Fibroblast of lung (primary cell): ENCODE data around the gene BBS1. TPM values are rescaled to one million over a fixed set of nuclear protein-coding genes. Genes with fewer than 3 reads are reported as not detected.

Experiments used
- DNase-seq, 2 donors: peaks; one replicate each; pipeline versions ENCODE4 v3.0.0 to v3.0.0-alpha.2; 2010; ENCODE audit warnings: low read depth in 2 of 2
- H2AFZ ChIP-seq: 2 replicates; pipeline ENCODE4 v1.5.1; 2012; ENCODE audit warnings: low read length, control low read depth, inconsistent platforms
- H3K27ac ChIP-seq: 2 replicates; pipeline ENCODE4 v1.5.1; 2011; ENCODE audit warnings: low read length, control low read depth; ENCODE audit not compliant: insufficient read depth
- H3K27me3 ChIP-seq: 2 replicates; pipeline ENCODE4 v1.5.1; 2011; ENCODE audit warnings: mild to moderate bottlenecking, low read length; ENCODE audit not compliant: control insufficient read depth, insufficient read depth
- H3K36me3 ChIP-seq: 2 replicates; pipeline ENCODE4 v1.5.1; 2011; ENCODE audit warnings: low read length; ENCODE audit not compliant: control insufficient read depth, insufficient read depth
- H3K4me1 ChIP-seq: 2 replicates; pipeline ENCODE4 v1.5.1; 2011; ENCODE audit warnings: low read length; ENCODE audit not compliant: control insufficient read depth, insufficient read depth; ENCODE audit errors: extremely low read depth
- H3K4me2 ChIP-seq: 2 replicates; pipeline ENCODE4 v1.5.1; 2011; ENCODE audit warnings: low read length, control low read depth; ENCODE audit not compliant: insufficient read depth; ENCODE audit errors: extremely low read depth
- H3K4me3 ChIP-seq, 4 experiments: fragments of 200-600 bp in 1 of 4; sonication (generic) in 1 of 4; replicated peaks in 1 of 4; 2 replicates each; pipeline ENCODE4 v1.5.1; 2011 to 2016; ENCODE audit warnings: low read length in 4 of 4, low read depth in 3 of 4, mild to moderate bottlenecking in 3 of 4, control low read depth in 2 of 4, inconsistent platforms in 1 of 4, mixed read lengths in 1 of 4; ENCODE audit not compliant: insufficient read depth in 1 of 4; ENCODE audit errors: control extremely low read depth in 1 of 4
- H3K79me2 ChIP-seq: 2 replicates; pipeline ENCODE4 v1.5.1; 2012; ENCODE audit warnings: mild to moderate bottlenecking, low read length, inconsistent platforms; ENCODE audit not compliant: control insufficient read depth, insufficient read depth
- H3K9ac ChIP-seq: 2 replicates; pipeline ENCODE4 v1.5.1; 2011; ENCODE audit warnings: mild to moderate bottlenecking, low read length, control low read depth; ENCODE audit not compliant: insufficient read depth
- H3K9me3 ChIP-seq: 2 replicates; pipeline ENCODE4 v1.5.1; 2012; ENCODE audit warnings: low read depth, low read length; ENCODE audit not compliant: control insufficient read depth, insufficient read depth
- H4K20me1 ChIP-seq: 2 replicates; pipeline ENCODE4 v1.5.1; 2011; ENCODE audit warnings: low read length; ENCODE audit not compliant: control insufficient read depth, insufficient read depth; ENCODE audit errors: extremely low read depth
- CTCF ChIP-seq, 2 donors: IDR thresholded peaks in 1 of 2; conservative IDR thresholded peaks in 1 of 2; 1 replicate in 1 of 2; 2 replicates in 1 of 2; pipeline ENCODE4 v1.5.1; 2011 to 2012; ENCODE audit warnings: low read length in 2 of 2, control low read depth in 1 of 2, inconsistent platforms in 1 of 2, low read depth in 1 of 2, mild to moderate bottlenecking in 1 of 2
- EZH2 ChIP-seq: IDR thresholded peaks from 2 replicates; pipeline ENCODE4 v1.5.1; 2012; ENCODE audit warnings: low read length, control low read depth, mild to moderate bottlenecking; ENCODE audit errors: missing control alignments
- polyA plus RNA-seq, 2 donors: library from polyadenylated mRNA; depleted of rRNA in 1 of 2; stranded (reverse) in 1 of 2; unstranded in 1 of 2; fragments of >200 nt; gene quantifications; 2 replicates each; pipeline ENCODE4 v1.2.1, GENCODE V29; 2011 to 2012; ENCODE audit warnings: missing spikeins in 1 of 2
- total RNA-seq: library from RNA; depleted of rRNA; stranded (reverse); fragments of >200 nt; gene quantifications from 2 replicates; pipeline ENCODE4 v1.2.1, GENCODE V29; 2014

BBS1 gene
- total and polyA plus RNA-seq, 2 donors (not counting 1 experiment from before 2014, with no cell fraction given): 16.5 to 20.5 TPM

- H2AFZ ChIP-seq: no peak overlapping the region
- no peak overlapping the region for H3K4me2 ChIP-seq
- H3K9me3 ChIP-seq: no peaks in the 10 kb centered on the region
- no peak overlapping the region for H3K9ac ChIP-seq
- no peaks in the 10 kb centered on the region for H3K4me1 ChIP-seq
- DNase-seq: no peak
- H3K4me3 ChIP-seq: no peak overlapping the region
- peaks cover 4% of the 10 kb centered on the region for H3K27me3 ChIP-seq
- no peaks in the 10 kb centered on the region for H4K20me1 ChIP-seq
- H3K79me2 ChIP-seq: no peaks in the 10 kb centered on the region
- TF ChIP-seq EZH2 (no peak), CTCF (conservative IDR thresholded peaks at IDR 0.05 in 1 of 2, IDR thresholded peaks at IDR 0.05 in 1 of 2; ENCODE audit: low read depth in 1 of 2, low read length in 2 of 2) (no peak)
- no peaks in the 10 kb centered on the region for H3K36me3 ChIP-seq
- no peak overlapping the region for H3K27ac ChIP-seq
Observed at GRCh38 chr11:66569076-66569475, 58.6 kb downstream of the BBS1 start.

- H3K79me2 ChIP-seq: no peaks in the 10 kb centered on the region
- H3K9ac ChIP-seq: no peak overlapping the region
- TF ChIP-seq CTCF (conservative IDR thresholded peaks at IDR 0.05 in 1 of 2, IDR thresholded peaks at IDR 0.05 in 1 of 2; ENCODE audit: low read depth in 1 of 2, low read length in 2 of 2) (no peak), EZH2 (no peak)
- H2AFZ ChIP-seq: no peak overlapping the region
- H3K36me3 ChIP-seq: no peaks in the 10 kb centered on the region
- DNase-seq: no peak
- H3K9me3 ChIP-seq: no peaks in the 10 kb centered on the region
- H3K4me1 ChIP-seq: no peaks in the 10 kb centered on the region
- H4K20me1 ChIP-seq: no peaks in the 10 kb centered on the region
- H3K4me3 ChIP-seq: no peak overlapping the region
- H3K27me3 ChIP-seq: peaks cover 4% of the 10 kb centered on the region
- no peak overlapping the region for H3K4me2 ChIP-seq
- no peak overlapping the region for H3K27ac ChIP-seq
Observed at GRCh38 chr11:66570079-66570849, 59.8 kb downstream of the BBS1 start.

- TF ChIP-seq CTCF (conservative IDR thresholded peaks at IDR 0.05 in 1 of 2, IDR thresholded peaks at IDR 0.05 in 1 of 2; ENCODE audit: low read depth in 1 of 2, low read length in 2 of 2) (no peak), EZH2 (no peak)
- Histone ChIP-seq H3K4me1 (no peaks in the 10 kb centered on the region), H3K4me3 (no peak overlapping the region), H3K27me3 (peaks cover 6% of the 10 kb centered on the region), H3K9me3 (no peaks in the 10 kb centered on the region), H2AFZ (no peak overlapping the region), H4K20me1 (no peaks in the 10 kb centered on the region), H3K9ac (no peak overlapping the region), H3K27ac (no peak overlapping the region), H3K4me2 (no peak overlapping the region), H3K79me2 (no peaks in the 10 kb centered on the region), H3K36me3 (no peaks in the 10 kb centered on the region)
- no peak for DNase-seq
Observed at GRCh38 chr11:66570850-66571180, 60.4 kb downstream of the BBS1 start.
